Esophagus squamous epithelium (tissue), 5 donors: ENCODE data around the gene LYSMD4. TPM values are rescaled to one million over a fixed set of nuclear protein-coding genes. Genes with fewer than 3 reads are reported as not detected.

ENCODE experiments used
- DNase-seq: peaks from one replicate; lab custom pipeline; 2025; lab: John Stamatoyannopoulos, UW
- H3K27ac ChIP-seq, 4 donors: fragments of 200-600 bp; sonication (generic); one replicate each; pipeline ENCODE4 v1.5.1; 2016 to 2019; ENCODE audit warnings: mild to moderate bottlenecking in 1 of 4
- H3K27me3 ChIP-seq, 4 donors: fragments of 200-600 bp; sonication (generic); 1 replicate in 3 of 4; 2 replicates in 1 of 4; pipeline versions ENCODE4 v1.5.1 to v1.6.0; 2017 to 2021; ENCODE audit warnings: antibody characterized with exemption in 1 of 4
- H3K36me3 ChIP-seq, 3 donors: fragments of 200-600 bp; sonication (generic); one replicate each; pipeline ENCODE4 v1.5.1; 2016 to 2019
- H3K4me1 ChIP-seq, 3 donors: fragments of 200-600 bp; sonication (generic); one replicate each; pipeline ENCODE4 v1.5.1; 2017 to 2019
- H3K4me3 ChIP-seq, 4 donors: fragments of 200-600 bp; sonication (generic); 1 replicate in 3 of 4; 2 replicates in 1 of 4; pipeline ENCODE4 v1.5.1; 2016 to 2019; ENCODE audit warnings: mild to moderate bottlenecking in 2 of 4, moderate library complexity in 1 of 4
- H3K9me3 ChIP-seq, 3 donors: fragments of 200-600 bp; sonication (generic); one replicate each; pipeline ENCODE4 v1.5.1; 2016 to 2019
- CTCF ChIP-seq, 6 experiments: fragments of 450-650 bp in 4 of 6; fragments of 200-600 bp in 2 of 6; sonication (generic) in 2 of 6; IDR thresholded peaks; one replicate each; pipeline ENCODE4 v1.5.1; 2016 to 2019; ENCODE audit warnings: antibody characterized with exemption in 6 of 6, mild to moderate bottlenecking in 4 of 6, moderate library complexity in 4 of 6
- POLR2A ChIP-seq, 4 donors: fragments of 450-650 bp; IDR thresholded peaks; one replicate each; pipeline ENCODE4 v1.6.1; 2017; ENCODE audit warnings: antibody characterized with exemption in 4 of 4, mild to moderate bottlenecking in 4 of 4, moderate library complexity in 3 of 4
- WGBS, 2 donors: methylation state at CpG; one replicate each; pipeline ENCODE4 v1.1.5; 2018; 5-methylcytosine and 5-hydroxymethylcytosine counted together
- intact Hi-C: fragments of 100-400 bp; cut with DNase I; formaldehyde crosslinking; loops from one replicate; pipeline ENCODE4 v1.15.0; 2022
- small RNA-seq, 4 donors: library from RNA; depleted of rRNA; stranded (forward); fragments of <200 nt; gene quantifications; one replicate each; pipeline ENCODE3, GENCODE V24; 2016
- total RNA-seq, 4 donors: library from RNA; depleted of rRNA; stranded (reverse); fragments of >200 nt; gene quantifications; one replicate each; pipeline ENCODE4 v1.1.0, GENCODE V29; 2016
- donor health status: DM: yes; HTN: yes; CAD: no.

LYSMD4 gene
- total RNA-seq, 4 donors from 2014 or later: 9.3 to 18.1 (median 14.1) TPM

GRCh38 chr15:99680276-99680675 lies 53.0 kb downstream of the LYSMD4 start:
- Histone ChIP-seq H3K4me3 (no peak overlapping the region), H3K27ac (no peak overlapping the region), H3K9me3 (no peaks in the 10 kb centered on the region), H3K27me3 (no peaks in the 10 kb centered on the region), H3K36me3 (peaks cover 3 to 66% (median 9%) of the 10 kb centered on the region in 3 donors), H3K4me1 (no peaks in the 10 kb centered on the region)
- intact Hi-C loops: no loop called here
- TF ChIP-seq POLR2A (IDR thresholded peaks at IDR 0.05): no peak
- no peak for TF ChIP-seq CTCF (IDR thresholded peaks at IDR 0.05)
- DNase-seq: no peak

GRCh38 chr15:99677540-99678134 lies 55.6 kb downstream of the LYSMD4 start:
- H3K4me3 ChIP-seq: no peak overlapping the region
- DNase-seq: no peak
- TF ChIP-seq CTCF (IDR thresholded peaks at IDR 0.05): no peak
- no peak for TF ChIP-seq POLR2A (IDR thresholded peaks at IDR 0.05)
- no peaks in the 10 kb centered on the region for H3K27me3 ChIP-seq
- WGBS, 2 donors: 88 to 89% methylated on average over 4 of the region's 4 CpGs
- no peak overlapping the region for H3K27ac ChIP-seq
- peaks cover 9 to 68% (median 11%) of the 10 kb centered on the region in 3 donors for H3K36me3 ChIP-seq
- no peaks in the 10 kb centered on the region for H3K4me1 ChIP-seq
- intact Hi-C loops: no loop called here
- no peaks in the 10 kb centered on the region for H3K9me3 ChIP-seq

Small RNAs within 50 kb of the gene (small RNA-seq; reads per million reads assigned to genes)
- 0 reads per million in 4 donors for gene RF00019

Other genes with a start within 250 kb of the LYSMD4 start
- 10 to 100 TPM; 16.9 to 47.5 (median 24.3) TPM for gene MEF2A, start 167.5 kb downstream of the LYSMD4 start, total RNA-seq